OCI-LY7 (cell line): ENCODE results near the gene MXD1. TPM values are rescaled to one million over a fixed set of nuclear protein-coding genes. Genes with fewer than 3 reads are reported as not detected.

Experiments
- BruUV-seq: library from RNA; stranded (reverse); fragments of 400-500 nt; replicated peaks from 2 replicates; lab custom pipeline; 2021; lab: Mats Ljungman, UMichigan
- CTCF ChIA-PET: fragments of 300-600 bp; sonication (Branson Sonifier 250); formaldehyde crosslinking; loops from one replicate; lab custom pipeline; 2022; ENCODE audit warnings: antibody characterized with exemption; ENCODE audit not compliant: unreplicated experiment; lab: Charles Lee
- POLR2A ChIA-PET: fragments of 300-600 bp; sonication (Branson Sonifier 250); formaldehyde crosslinking; loops from one replicate; lab custom pipeline; 2022; ENCODE audit warnings: antibody characterized with exemption; lab: Charles Lee
- DNase-seq: peaks from one replicate; pipeline ENCODE4 v3.0.0-alpha.2; 2015; ENCODE audit warnings: low spot score
- H2AFZ ChIP-seq: fragments of 200-600 bp; sonication (generic), shearing (Covaris generic); 2 replicates; pipeline ENCODE4 v1.6.1; 2014; ENCODE audit warnings: mild to moderate bottlenecking, antibody characterized with exemption, low read length, moderate library complexity
- H3K27ac ChIP-seq: fragments of 200-600 bp; sonication (generic); 2 replicates; pipeline ENCODE4 v1.5.1; 2014; ENCODE audit warnings: mixed run types, low read depth, mild to moderate bottlenecking, moderate library complexity, low read length, inconsistent platforms; ENCODE audit not compliant: poor library complexity, severe bottlenecking
- H3K36me3 ChIP-seq: fragments of 200-600 bp; sonication (generic); 2 replicates; pipeline ENCODE4 v1.6.1; 2014; ENCODE audit warnings: mild to moderate bottlenecking, antibody characterized with exemption, low read length, moderate library complexity, mixed read lengths; ENCODE audit not compliant: insufficient read depth
- H3K4me1 ChIP-seq: fragments of 200-600 bp; sonication (generic); 2 replicates; pipeline ENCODE4 v1.5.1; 2014; ENCODE audit warnings: mild to moderate bottlenecking, low read length; ENCODE audit not compliant: insufficient read depth, poor library complexity, severe bottlenecking
- H3K4me2 ChIP-seq: fragments of 200-600 bp; sonication (generic); 2 replicates; pipeline ENCODE4 v1.6.1; 2014; ENCODE audit warnings: mild to moderate bottlenecking, low read length
- H3K4me3 ChIP-seq: fragments of 200-600 bp; sonication (generic); 2 replicates; pipeline ENCODE4 v1.5.1; 2014; ENCODE audit warnings: mild to moderate bottlenecking, low read depth, low read length; ENCODE audit not compliant: poor library complexity, severe bottlenecking
- H3K79me2 ChIP-seq: fragments of 200-600 bp; sonication (generic); 2 replicates; pipeline ENCODE4 v1.6.1; 2016; ENCODE audit warnings: low read depth, mild to moderate bottlenecking, low read length, moderate library complexity, mixed read lengths; ENCODE audit not compliant: insufficient read depth
- H3K9me2 ChIP-seq: fragments of 200-600 bp; sonication (generic); 2 replicates; pipeline ENCODE4 v1.6.1; 2016; ENCODE audit warnings: mild to moderate bottlenecking, low read length, mixed read lengths; ENCODE audit not compliant: insufficient read depth
- H3K9me3 ChIP-seq: fragments of 200-600 bp; sonication (generic); 2 replicates; pipeline ENCODE4 v1.6.1; 2014; ENCODE audit warnings: mild to moderate bottlenecking, mixed run types, low read length, mixed read lengths
- H4K20me1 ChIP-seq: fragments of 200-600 bp; sonication (generic); 2 replicates; pipeline ENCODE4 v1.6.1; 2014; ENCODE audit warnings: mild to moderate bottlenecking, antibody characterized with exemption, low read length, moderate library complexity, mixed read lengths; ENCODE audit not compliant: insufficient read depth
- CTCF ChIP-seq: fragments of 200-600 bp; sonication (generic); conservative IDR thresholded peaks from 2 replicates; pipeline ENCODE4 v1.5.1; 2014; ENCODE audit warnings: mild to moderate bottlenecking, antibody characterized with exemption, low read length, moderate library complexity, mixed read lengths
- EZH2phosphoT487 ChIP-seq: fragments of 200-600 bp; sonication (generic); IDR thresholded peaks from 2 replicates; pipeline ENCODE4 v1.6.1; 2018; ENCODE audit warnings: low read depth, borderline replicate concordance, mild to moderate bottlenecking, mixed run types, antibody characterized with exemption, low read length, moderate library complexity, mixed read lengths
- intact Hi-C: fragments of 100-400 bp; cut with micrococcal nuclease; formaldehyde crosslinking; loops from one replicate; pipeline ENCODE4 v1.10.0; 2022; ENCODE audit not compliant: unreplicated experiment
- total RNA-seq, 2 experiments: library from RNA; depleted of rRNA in 1 of 2; stranded (reverse); fragments of >200 nt in 1 of 2; shearing (Covaris generic) in 1 of 2; gene quantifications; 2 replicates each; pipeline ENCODE4 v1.2.3, GENCODE V29; 2014 to 2022

Gene MXD1
- total RNA-seq, 2 experiments from 2014 or later, result 2.2 to 2.9 TPM

GRCh38 chr2:69947325-69947931 lies 32.5 kb downstream of the MXD1 start:
- no peaks in the 10 kb centered on the region for H3K79me2 ChIP-seq
- ChIA-PET POLR2A (interaction anchor here (0.6 kb wide), 2 partner anchors 8 to 173 kb away, joined by 3 to 5 read pairs; no protein-coding TSS in a partner anchor), CTCF (no interaction called here)
- DNase-seq, result no peak
- H2AFZ ChIP-seq, result peak overlapping the region; percentile 90; the same call in 1 of the 2 replicates
- H3K9me3 ChIP-seq, result no peaks in the 10 kb centered on the region
- no peaks in the 10 kb centered on the region for H4K20me1 ChIP-seq
- BruUV-seq, result no TSS peak
- intact Hi-C loops, result no loop called here
- TF ChIP-seq EZH2phosphoT487 (no peak), CTCF (no peak)
- peaks cover 17% of the 10 kb centered on the region for H3K4me1 ChIP-seq
- no peak overlapping the region for H3K27ac ChIP-seq
- no peak overlapping the region for H3K4me3 ChIP-seq
- no peak overlapping the region for H3K4me2 ChIP-seq
- no peaks in the 10 kb centered on the region for H3K9me2 ChIP-seq
- H3K36me3 ChIP-seq, result no peaks in the 10 kb centered on the region

- H3K27ac ChIP-seq, result no peak overlapping the region
- ChIA-PET CTCF (no interaction called here), POLR2A (interaction anchor here (0.6 kb wide), 2 partner anchors 9 to 173 kb away, joined by 3 to 5 read pairs; no protein-coding TSS in a partner anchor)
These were observed 33.4 kb downstream of the MXD1 start for GRCh38 chr2:69948032-69948962.

More at GRCh38 chr2:69948032-69948962, 33.4 kb downstream of the MXD1 start:
- intact Hi-C loops, result no loop called here
- Histone ChIP-seq H3K36me3 (no peaks in the 10 kb centered on the region), H3K79me2 (no peaks in the 10 kb centered on the region), H3K9me3 (no peaks in the 10 kb centered on the region), H3K4me1 (peaks cover 17% of the 10 kb centered on the region), H2AFZ (no peak overlapping the region), H3K4me2 (no peak overlapping the region), H3K4me3 (no peak overlapping the region), H4K20me1 (no peaks in the 10 kb centered on the region), H3K9me2 (no peaks in the 10 kb centered on the region)
- DNase-seq, result no peak
- no TSS peak for BruUV-seq
- TF ChIP-seq EZH2phosphoT487 (no peak), CTCF (no peak)
